ENCODE data around the gene EMP1. TPM values are rescaled to one million over a fixed set of nuclear protein-coding genes. Genes with fewer than 3 reads are reported as not detected.

EMP1 gene
- total and polyA plus RNA-seq, 2 of the 13 experiments (the other 11 are each of a cell fraction or from before 2014, with no cell fraction given), result 0.13 to 0.61 TPM

GRCh38 chr12:13268581-13268980 is 72.1 kb downstream of the EMP1 start:
- Histone ChIP-seq H3K4me1 (ENCODE audit: insufficient read depth, low read length) (no peaks in the 10 kb centered on the region), H3K27ac (ENCODE audit: extremely low read length, insufficient read depth, low read length) (no peak overlapping the region), H3K79me2 (ENCODE audit: insufficient read depth, low read length) (no peaks in the 10 kb centered on the region), H3K27me3 (ENCODE audit: control insufficient read depth in 1 of 2, insufficient read depth in 2 of 2, low read length in 2 of 2) (no peaks in the 10 kb centered on the region; a peak in 1 of 5 replicates), H3K4me3 (replicated peaks in 1 of 3; ENCODE audit: insufficient read depth in 1 of 3, low read depth in 2 of 3, low read length in 3 of 3) (no peak overlapping the region), H2AFZ (ENCODE audit: low read length) (no peak overlapping the region), H3K36me3 (replicated peaks in 1 of 2; ENCODE audit: control insufficient read depth in 1 of 2, insufficient read depth in 2 of 2, low read length in 2 of 2) (no peaks in the 10 kb centered on the region), H4K20me1 (ENCODE audit: insufficient read depth, low read length) (no peaks in the 10 kb centered on the region), H3K9ac (ENCODE audit: insufficient read depth, low read depth, low read length) (no peak overlapping the region), H3K9me3 (ENCODE audit: low read length) (no peaks in the 10 kb centered on the region), H3K4me2 (ENCODE audit: low read depth, low read length) (no peak overlapping the region)
- no peak for TF ChIP-seq AGO1 (IDR thresholded peaks at IDR 0.05; ENCODE audit: low read depth, low read length, poor library complexity, severe bottlenecking)
- TF ChIP-seq RAD51 (IDR thresholded peaks at IDR 0.05; ENCODE audit: borderline replicate concordance), result no peak
- no peak for TF ChIP-seq CEBPB (IDR thresholded peaks at IDR 0.05; ENCODE audit: borderline replicate concordance, low read depth, low read length)
- no peak for TF ChIP-seq EHMT2 (IDR thresholded peaks at IDR 0.05; ENCODE audit: borderline replicate concordance, low read depth, low read length)
- no peak for TF ChIP-seq JDP2 (CRISPR knock-in tag; IDR thresholded peaks at IDR 0.05; ENCODE audit: borderline replicate concordance)
- no peak for TF ChIP-seq ZNF770 (CRISPR knock-in tag; IDR thresholded peaks at IDR 0.05)
- no peak for TF ChIP-seq TBX3 (IDR thresholded peaks at IDR 0.05; ENCODE audit: borderline replicate concordance)
- no peak for TF ChIP-seq GRHL1 (CRISPR knock-in tag; conservative IDR thresholded peaks at IDR 0.05)
- TF ChIP-seq TCF7 (IDR thresholded peaks at IDR 0.05; ENCODE audit: low read depth), result no peak
- no peak for TF ChIP-seq ZNF205 (CRISPR knock-in tag; IDR thresholded peaks at IDR 0.05)
- no peak for ATAC-seq
- WGBS (ENCODE audit: low lambda C conversion rate), result 63% methylated on average over 3 of the region's 6 CpGs
- FAIRE-seq, result no peak
- ChIA-PET CTCF (ENCODE audit: low intra/inter-chr PET ratio, low total read pairs) (no interaction called here), POLR2A (no interaction called here)
- DNase-seq (ENCODE audit: low spot score), result no peak
- in situ Hi-C loops (cut with HindIII; ENCODE audit: extremely low pct_ligation_motif_present, low pct_unique_long_range_greater_than_20kb), result no loop called here
- intact Hi-C loops (cut with micrococcal nuclease; ENCODE audit: unreplicated experiment), result no loop called here
- BruUV-seq (replicated peaks), result no TSS peak

Other genes starting within 250 kb of the EMP1 start
- gene GPRC5D, start 244.6 kb upstream of the EMP1 start, total RNA-seq (2016; rRNA removed; fragmentation: Illumina TruSeq; extraction: Trizol), result not detected in 2 replicates
- gene GPRC5D, start 244.6 kb upstream of the EMP1 start, polyA plus RNA-seq (2011; rRNA removed), result not detected in 2 replicates
- 7.8 and 19.0 TPM in 2 replicates for gene HEBP1, start 196.5 kb upstream of the EMP1 start, total RNA-seq (2016; rRNA removed; fragmentation: Illumina TruSeq; extraction: Trizol)
- gene HEBP1, start 196.5 kb upstream of the EMP1 start, polyA plus RNA-seq (2011; rRNA removed), result 9.4 and 11.0 TPM in 2 replicates
- gene FAM234B, start 152.3 kb upstream of the EMP1 start, total RNA-seq (2016; rRNA removed; fragmentation: Illumina TruSeq; extraction: Trizol), result 4.2 and 7.8 TPM in 2 replicates
- gene FAM234B, start 152.3 kb upstream of the EMP1 start, polyA plus RNA-seq (2011; rRNA removed), result 10.3 and 13.8 TPM in 2 replicates
- not detected in 2 replicates for gene GSG1, start 93.1 kb upstream of the EMP1 start, total RNA-seq (2016; rRNA removed; fragmentation: Illumina TruSeq; extraction: Trizol)
- gene GSG1, start 93.1 kb upstream of the EMP1 start, polyA plus RNA-seq (2011; rRNA removed), result not detected in 2 replicates

Measured in HepG2 (cell line).